ENCODE measurements around the gene FOXD2. TPM values are rescaled to one million over a fixed set of nuclear protein-coding genes. Genes with fewer than 3 reads are reported as not detected.

Gene FOXD2
- total and polyA plus RNA-seq, 2 donors: 0.05 to 0.16 TPM

- peaks cover 0 to 3% of the 10 kb centered on the region in 2 donors for H3K27me3 ChIP-seq (ENCODE audit: control insufficient read depth in 2 of 2, insufficient read depth in 1 of 2, low read length in 1 of 2)
- WGBS: 97% methylated on average over 3 of the region's 3 CpGs
- no peak overlapping the region for H3K4me3 ChIP-seq (ENCODE audit: low read length in 2 of 2)
- no peaks in the 10 kb centered on the region for H3K4me1 ChIP-seq (ENCODE audit: control insufficient read depth in 2 of 2, insufficient read depth in 2 of 2, low read length in 2 of 2)
- no peaks in the 10 kb centered on the region for H3K9me3 ChIP-seq (ENCODE audit: control insufficient read depth in 2 of 2, insufficient read depth in 1 of 2, low read length in 1 of 2)
- no peak overlapping the region for H3K27ac ChIP-seq (ENCODE audit: low read depth in 1 of 2, low read length in 1 of 2)
- no peaks in the 10 kb centered on the region for H3K36me3 ChIP-seq (ENCODE audit: control insufficient read depth in 2 of 2, insufficient read depth in 2 of 2, low read length in 1 of 2)
- no peak for DNase-seq (ENCODE audit: low read depth in 6 of 9, low spot score in 9 of 9)
These were observed 44.1 kb downstream of the FOXD2 start for GRCh38 chr1:47481936-47482335.

- WGBS: 20% methylated on average over 1 of the region's 1 CpG
- H3K4me3 ChIP-seq (ENCODE audit: low read length in 2 of 2): no peak overlapping the region
- H3K36me3 ChIP-seq (ENCODE audit: control insufficient read depth in 2 of 2, insufficient read depth in 2 of 2, low read length in 1 of 2): no peaks in the 10 kb centered on the region
- peaks cover 0 to 2% of the 10 kb centered on the region in 2 donors for H3K27me3 ChIP-seq (ENCODE audit: control insufficient read depth in 2 of 2, insufficient read depth in 1 of 2, low read length in 1 of 2)
- H3K4me1 ChIP-seq (ENCODE audit: control insufficient read depth in 2 of 2, insufficient read depth in 2 of 2, low read length in 2 of 2): no peaks in the 10 kb centered on the region
- H3K9me3 ChIP-seq (ENCODE audit: control insufficient read depth in 2 of 2, insufficient read depth in 1 of 2, low read length in 1 of 2): no peaks in the 10 kb centered on the region
- no peak for DNase-seq (ENCODE audit: low read depth in 6 of 9, low spot score in 9 of 9)
- no peak overlapping the region for H3K27ac ChIP-seq (ENCODE audit: low read depth in 1 of 2, low read length in 1 of 2)
These were observed 44.9 kb downstream of the FOXD2 start for GRCh38 chr1:47482786-47483185.

- H3K27ac ChIP-seq (ENCODE audit: low read depth in 1 of 2, low read length in 1 of 2): no peak overlapping the region
- WGBS: 98% methylated on average over 5 of the region's 5 CpGs
- H3K4me3 ChIP-seq (ENCODE audit: low read length in 2 of 2): no peak overlapping the region
- H3K27me3 ChIP-seq (ENCODE audit: control insufficient read depth in 2 of 2, insufficient read depth in 1 of 2, low read length in 1 of 2): no peaks in the 10 kb centered on the region
- H3K9me3 ChIP-seq (ENCODE audit: control insufficient read depth in 2 of 2, insufficient read depth in 1 of 2, low read length in 1 of 2): no peaks in the 10 kb centered on the region
- no peaks in the 10 kb centered on the region for H3K4me1 ChIP-seq (ENCODE audit: control insufficient read depth in 2 of 2, insufficient read depth in 2 of 2, low read length in 2 of 2)
- no peaks in the 10 kb centered on the region for H3K36me3 ChIP-seq (ENCODE audit: control insufficient read depth in 2 of 2, insufficient read depth in 2 of 2, low read length in 1 of 2)
- DNase-seq (ENCODE audit: low read depth in 6 of 9, low spot score in 9 of 9): no peak
These were observed 45.8 kb downstream of the FOXD2 start for GRCh38 chr1:47483651-47484050.

- WGBS: 92% methylated on average over 3 of the region's 3 CpGs
- Histone ChIP-seq H3K27ac (ENCODE audit: low read depth in 1 of 2, low read length in 1 of 2) (no peak overlapping the region), H3K4me3 (ENCODE audit: low read length in 2 of 2) (no peak overlapping the region), H3K9me3 (ENCODE audit: control insufficient read depth in 2 of 2, insufficient read depth in 1 of 2, low read length in 1 of 2) (no peaks in the 10 kb centered on the region), H3K27me3 (ENCODE audit: control insufficient read depth in 2 of 2, insufficient read depth in 1 of 2, low read length in 1 of 2) (no peaks in the 10 kb centered on the region), H3K4me1 (ENCODE audit: control insufficient read depth in 2 of 2, insufficient read depth in 2 of 2, low read length in 2 of 2) (no peaks in the 10 kb centered on the region), H3K36me3 (ENCODE audit: control insufficient read depth in 2 of 2, insufficient read depth in 2 of 2, low read length in 1 of 2) (no peaks in the 10 kb centered on the region)
- DNase-seq (ENCODE audit: low read depth in 6 of 9, low spot score in 9 of 9): no peak
These were observed 48.0 kb downstream of the FOXD2 start for GRCh38 chr1:47485817-47486216.

GRCh38 chr1:47487332-47487731, 49.5 kb downstream of the FOXD2 start:
- Histone ChIP-seq H3K4me1 (ENCODE audit: control insufficient read depth in 2 of 2, insufficient read depth in 2 of 2, low read length in 2 of 2) (no peaks in the 10 kb centered on the region), H3K4me3 (ENCODE audit: low read length in 2 of 2) (no peak overlapping the region), H3K36me3 (ENCODE audit: control insufficient read depth in 2 of 2, insufficient read depth in 2 of 2, low read length in 1 of 2) (no peaks in the 10 kb centered on the region), H3K9me3 (ENCODE audit: control insufficient read depth in 2 of 2, insufficient read depth in 1 of 2, low read length in 1 of 2) (no peaks in the 10 kb centered on the region), H3K27me3 (ENCODE audit: control insufficient read depth in 2 of 2, insufficient read depth in 1 of 2, low read length in 1 of 2) (peaks cover 0 to 3% of the 10 kb centered on the region in 2 donors), H3K27ac (ENCODE audit: low read depth in 1 of 2, low read length in 1 of 2) (no peak overlapping the region)
- WGBS: 97% methylated on average over 3 of the region's 3 CpGs
- no peak for DNase-seq (ENCODE audit: low read depth in 6 of 9, low spot score in 9 of 9)

GRCh38 chr1:47487850-47488450, 50.1 kb downstream of the FOXD2 start:
- no peak overlapping the region for H3K27ac ChIP-seq (ENCODE audit: low read depth in 1 of 2, low read length in 1 of 2)
- peaks cover 0 to 3% of the 10 kb centered on the region in 2 donors for H3K27me3 ChIP-seq (ENCODE audit: control insufficient read depth in 2 of 2, insufficient read depth in 1 of 2, low read length in 1 of 2)
- H3K36me3 ChIP-seq (ENCODE audit: control insufficient read depth in 2 of 2, insufficient read depth in 2 of 2, low read length in 1 of 2): no peaks in the 10 kb centered on the region
- H3K9me3 ChIP-seq (ENCODE audit: control insufficient read depth in 2 of 2, insufficient read depth in 1 of 2, low read length in 1 of 2): no peaks in the 10 kb centered on the region
- WGBS: 96% methylated on average over 8 of the region's 8 CpGs
- H3K4me3 ChIP-seq (ENCODE audit: low read length in 2 of 2): no peak overlapping the region
- no peak for DNase-seq (ENCODE audit: low read depth in 6 of 9, low spot score in 9 of 9)
- no peaks in the 10 kb centered on the region for H3K4me1 ChIP-seq (ENCODE audit: control insufficient read depth in 2 of 2, insufficient read depth in 2 of 2, low read length in 2 of 2)

Other genes starting within 250 kb of the FOXD2 start
- gene PDZK1IP1, start 248.0 kb upstream of the FOXD2 start, total RNA-seq: 1.1 TPM
- gene PDZK1IP1, start 248.0 kb upstream of the FOXD2 start, polyA plus RNA-seq: 16.4 TPM
- gene TAL1, start 205.8 kb upstream of the FOXD2 start, total RNA-seq: 1.5 TPM
- gene TAL1, start 205.8 kb upstream of the FOXD2 start, polyA plus RNA-seq: 2.7 TPM
- gene STIL, start 123.9 kb upstream of the FOXD2 start, total RNA-seq: 17.7 TPM
- gene STIL, start 123.9 kb upstream of the FOXD2 start, polyA plus RNA-seq: 1.1 TPM
- 71.6 TPM for gene CMPK1, start 104.3 kb upstream of the FOXD2 start, total RNA-seq
- 112 TPM for gene CMPK1, start 104.3 kb upstream of the FOXD2 start, polyA plus RNA-seq
- gene FOXE3, start 21.8 kb upstream of the FOXD2 start, total RNA-seq: 0.05 TPM
- gene FOXE3, start 21.8 kb upstream of the FOXD2 start, polyA plus RNA-seq: 0.39 TPM

All from thymus (tissue), 11 donors.